NCI-H345 treated with DMSO at 0.1 percent for 48 hours (cell line): Measurements from ENCODE around the gene IQSEC1.
A peak's percentile ranks its signal among the peaks of the same experiment; 100 is the strongest.

Experiments
- DNase-seq: peaks from one replicate; lab custom pipeline; 2025; ENCODE audit not compliant: unreplicated experiment; lab: John Stamatoyannopoulos, UW

The IQSEC1 gene

DNA sequence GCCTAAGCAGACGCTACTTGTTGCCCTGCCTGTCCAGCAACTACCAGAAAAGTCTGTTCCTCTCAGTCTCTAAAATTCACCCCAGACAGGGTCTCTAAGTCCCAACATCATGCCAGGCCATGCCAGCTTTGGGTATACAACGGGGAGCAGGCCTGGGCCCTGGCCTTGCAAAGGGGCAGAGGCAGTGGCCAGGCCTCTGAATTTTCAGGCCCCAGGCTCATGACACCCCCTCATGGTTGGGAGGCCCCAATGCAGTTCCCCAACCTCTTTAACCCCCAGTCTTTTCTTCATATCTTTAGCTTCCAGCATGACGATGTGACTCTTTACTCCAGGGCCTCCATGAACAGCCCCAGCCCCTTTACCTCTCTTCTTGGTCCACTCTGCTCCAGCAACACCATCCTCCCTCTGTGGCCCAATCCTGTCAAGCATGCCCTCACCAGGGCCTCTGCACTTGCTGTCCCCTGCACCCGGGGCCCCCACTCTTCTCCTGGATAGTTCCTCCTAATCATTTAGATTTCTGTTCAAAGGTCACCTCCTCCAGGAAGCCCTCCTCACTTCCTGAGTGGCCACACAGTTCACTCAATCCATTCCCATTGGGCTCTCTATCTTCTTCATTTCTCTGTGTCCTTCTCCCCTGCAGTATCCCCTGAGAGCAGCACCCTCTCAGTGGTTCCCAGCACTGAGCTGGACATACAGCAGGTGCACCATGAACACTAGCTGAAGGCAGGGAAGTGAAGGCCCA, 4.8 kb downstream of the IQSEC1 start:
- no peak for DNase-seq

DNA sequence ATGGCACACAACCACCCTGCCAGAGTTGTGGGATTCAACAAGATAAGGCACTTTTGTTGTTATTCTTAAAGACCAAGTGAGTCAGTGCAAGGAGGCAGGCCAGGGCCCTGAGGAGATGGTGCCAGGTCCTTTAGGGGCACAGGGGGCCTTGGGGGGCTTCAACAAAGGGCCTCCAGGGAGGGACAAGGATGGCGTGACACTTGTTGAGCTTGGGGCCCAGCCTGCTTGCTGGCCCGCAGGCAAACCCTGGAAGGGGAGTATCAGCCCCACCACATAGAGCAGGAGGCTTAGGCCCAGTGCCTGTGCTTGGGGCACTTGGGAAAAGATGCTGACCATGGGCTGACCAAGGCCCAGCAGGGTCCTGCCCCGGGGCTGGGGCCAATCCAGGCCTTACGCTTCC, 5.5 kb downstream of the IQSEC1 start:
- no peak for DNase-seq

DNA sequence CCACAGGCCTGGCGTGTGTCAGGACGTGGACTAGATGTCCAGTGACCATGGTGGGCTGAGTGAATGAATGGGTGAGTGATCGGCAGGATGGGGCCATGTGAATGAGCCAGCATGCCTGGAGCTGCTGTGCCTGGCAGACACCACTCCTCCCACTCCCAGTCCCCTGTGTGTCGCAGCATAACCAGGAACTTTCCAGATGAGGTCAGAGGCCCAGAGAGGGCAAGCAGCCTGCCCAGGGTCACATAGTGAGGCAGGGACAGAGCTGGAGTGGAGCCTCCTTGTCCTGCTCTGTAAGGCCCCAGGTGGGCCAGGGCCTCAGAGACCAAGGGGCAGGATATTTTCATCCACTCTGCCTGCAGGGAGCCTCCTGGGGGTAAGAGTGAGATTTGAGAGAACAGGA, 6.4 kb downstream of the IQSEC1 start:
- DNase-seq: no peak

DNA sequence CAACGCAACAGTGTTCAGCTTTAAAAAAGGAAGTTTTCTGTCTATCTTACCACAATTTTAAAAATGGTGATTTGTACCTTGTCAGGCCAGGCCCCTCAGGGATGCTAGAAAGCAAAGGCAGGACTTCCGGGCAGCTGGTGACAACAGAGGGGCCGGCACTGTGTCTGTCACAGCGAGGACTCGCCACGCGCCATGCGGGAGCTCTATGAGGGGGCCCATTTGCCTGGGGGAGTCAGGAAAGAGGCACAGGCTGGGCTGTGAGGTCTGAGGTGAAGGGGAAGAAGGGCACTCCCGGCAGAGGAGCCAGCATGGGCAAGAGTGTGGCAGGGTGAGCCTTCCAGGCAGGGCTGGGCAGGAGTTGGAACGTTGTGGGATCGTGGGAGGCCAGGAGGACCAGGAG, 7.0 kb downstream of the IQSEC1 start:
- no peak for DNase-seq

DNA sequence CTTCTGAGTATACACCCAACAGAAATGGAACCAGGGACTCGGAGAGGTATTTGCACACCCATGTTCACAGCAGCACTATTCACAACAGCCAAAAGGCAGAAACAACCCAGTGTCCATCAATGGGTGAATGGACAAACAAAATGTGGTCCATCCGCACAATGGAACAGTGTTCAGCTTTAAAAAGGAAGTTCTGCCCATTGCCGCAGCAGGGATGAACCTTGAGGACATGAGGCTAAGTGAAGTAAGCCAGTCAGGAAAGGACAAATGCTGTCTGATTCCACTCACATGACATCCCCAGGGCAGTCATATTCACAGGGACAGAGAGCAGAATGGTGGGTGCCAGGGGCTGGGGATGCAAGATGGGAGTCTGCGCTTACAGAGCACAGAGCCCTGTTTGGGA, 7.5 kb downstream of the IQSEC1 start:
- no peak for DNase-seq

DNA sequence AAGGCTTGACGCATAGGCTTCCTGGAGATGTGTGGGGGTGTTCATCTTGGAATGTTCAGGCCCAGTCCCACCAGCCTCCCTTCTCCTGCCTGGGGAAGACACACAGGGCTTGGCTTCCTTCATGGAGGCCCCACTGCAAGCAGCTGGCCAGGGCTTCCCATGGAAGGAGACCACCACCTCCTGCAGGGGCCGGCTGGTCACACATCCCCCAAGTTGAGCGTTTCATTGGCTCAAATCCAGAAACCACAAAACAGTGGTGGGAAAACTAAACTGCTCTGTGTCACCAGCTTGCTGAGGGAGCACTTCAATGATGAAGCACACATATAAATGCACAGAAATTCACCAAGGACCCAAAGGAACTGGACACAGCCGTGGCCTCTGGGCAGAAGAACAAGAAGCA, 8.3 kb downstream of the IQSEC1 start:
- DNase-seq: no peak

DNA sequence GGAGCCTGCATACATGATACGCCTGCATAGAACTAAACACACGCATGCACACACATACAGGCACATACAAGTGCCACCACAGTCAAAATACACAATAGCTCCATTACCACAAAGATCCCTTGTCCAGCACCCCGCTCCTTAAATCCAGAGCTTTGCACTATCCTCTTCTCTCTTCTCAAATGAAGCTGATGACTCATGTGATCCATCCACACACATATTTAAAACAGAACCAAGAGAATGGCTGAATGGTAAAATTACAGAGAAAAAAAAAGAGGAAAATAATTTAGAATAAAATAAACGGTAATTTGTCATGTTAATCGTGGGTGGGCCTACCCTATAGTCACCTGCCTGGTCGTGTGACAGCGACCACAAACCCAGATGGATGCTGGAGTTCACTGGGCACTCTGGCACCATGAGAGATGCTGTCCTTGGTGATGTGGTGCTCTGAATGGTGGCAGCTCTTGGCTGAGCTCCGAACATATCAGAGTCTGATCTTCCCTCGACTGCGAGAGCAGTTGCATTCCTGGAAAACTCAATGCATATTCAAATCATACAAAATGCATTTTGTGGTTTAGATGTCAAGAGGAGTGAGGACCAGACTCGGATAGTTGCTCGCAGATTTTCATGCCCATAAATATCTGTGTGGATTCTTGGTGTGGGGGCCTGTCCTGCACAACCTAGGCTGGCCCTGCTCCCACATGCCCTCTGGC, 8.9 kb downstream of the IQSEC1 start:
- DNase-seq: no peak

DNA sequence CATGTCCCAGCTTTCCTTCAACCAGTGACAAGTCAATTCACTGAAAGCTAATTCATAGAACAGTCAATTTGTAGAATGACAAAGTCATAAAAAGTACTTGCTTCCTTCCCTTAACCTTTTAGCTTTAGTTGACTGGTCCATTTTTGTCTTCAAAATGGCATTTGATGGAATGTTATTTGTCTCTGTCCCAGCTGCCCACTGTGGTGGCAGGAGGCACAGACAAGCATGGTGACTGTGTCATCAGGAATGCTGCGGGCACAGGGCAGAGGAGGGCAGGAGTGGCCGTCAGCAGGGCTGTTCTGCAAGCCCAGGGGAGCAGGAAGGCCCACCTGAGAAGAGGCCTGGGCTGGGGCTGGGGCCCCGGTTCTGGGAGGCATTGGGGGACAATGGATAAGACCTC, 10.0 kb downstream of the IQSEC1 start:
- DNase-seq: no peak

DNA sequence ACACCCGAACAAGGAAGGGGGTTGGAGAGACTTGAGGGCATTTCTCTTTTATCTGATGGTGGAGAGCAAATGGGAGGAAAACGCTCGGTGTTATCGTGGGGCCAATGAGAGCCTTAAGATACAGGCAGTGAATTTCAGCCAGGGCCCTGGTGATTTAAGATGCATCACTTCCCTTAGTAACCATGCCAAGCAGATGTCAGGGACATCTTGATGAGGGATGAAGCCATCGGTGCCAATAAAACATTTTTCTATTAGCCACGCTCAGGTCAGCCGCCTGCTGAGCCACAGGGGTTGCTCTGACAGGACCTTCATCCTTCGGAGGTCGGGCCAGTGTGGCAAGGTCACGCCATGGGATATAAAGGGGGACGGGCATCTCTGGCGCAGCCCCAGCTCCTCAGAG, 10.6 kb downstream of the IQSEC1 start:
- no peak for DNase-seq

DNA sequence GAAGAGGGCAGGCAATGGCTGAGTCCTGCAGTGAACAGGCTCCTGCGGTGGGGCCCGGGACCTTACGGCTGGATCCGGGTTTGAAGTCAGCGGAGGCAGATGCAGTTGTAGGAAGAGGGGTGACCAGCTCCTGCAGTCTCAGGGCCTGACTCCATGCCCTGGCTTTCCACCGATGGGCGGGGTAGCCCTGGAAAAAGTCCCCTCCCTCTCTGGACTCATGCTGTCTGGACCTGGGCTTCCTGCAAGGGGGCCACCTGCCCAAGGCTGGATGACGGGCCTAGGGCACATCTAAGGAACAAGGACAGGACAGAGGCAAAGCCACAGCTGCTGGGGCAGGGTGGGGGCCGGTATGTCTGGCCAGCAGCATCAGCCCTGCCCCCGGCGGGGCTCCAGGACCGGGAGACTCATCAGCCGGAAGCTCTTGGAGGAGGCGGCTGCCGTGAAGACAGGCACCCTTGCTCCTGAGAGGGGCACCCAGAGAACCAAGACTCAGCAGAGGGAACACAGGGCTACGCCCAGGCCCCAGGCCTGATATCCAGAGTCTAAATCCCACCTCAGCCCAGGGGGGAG, 12.8 kb downstream of the IQSEC1 start:
- DNase-seq: no peak

DNA sequence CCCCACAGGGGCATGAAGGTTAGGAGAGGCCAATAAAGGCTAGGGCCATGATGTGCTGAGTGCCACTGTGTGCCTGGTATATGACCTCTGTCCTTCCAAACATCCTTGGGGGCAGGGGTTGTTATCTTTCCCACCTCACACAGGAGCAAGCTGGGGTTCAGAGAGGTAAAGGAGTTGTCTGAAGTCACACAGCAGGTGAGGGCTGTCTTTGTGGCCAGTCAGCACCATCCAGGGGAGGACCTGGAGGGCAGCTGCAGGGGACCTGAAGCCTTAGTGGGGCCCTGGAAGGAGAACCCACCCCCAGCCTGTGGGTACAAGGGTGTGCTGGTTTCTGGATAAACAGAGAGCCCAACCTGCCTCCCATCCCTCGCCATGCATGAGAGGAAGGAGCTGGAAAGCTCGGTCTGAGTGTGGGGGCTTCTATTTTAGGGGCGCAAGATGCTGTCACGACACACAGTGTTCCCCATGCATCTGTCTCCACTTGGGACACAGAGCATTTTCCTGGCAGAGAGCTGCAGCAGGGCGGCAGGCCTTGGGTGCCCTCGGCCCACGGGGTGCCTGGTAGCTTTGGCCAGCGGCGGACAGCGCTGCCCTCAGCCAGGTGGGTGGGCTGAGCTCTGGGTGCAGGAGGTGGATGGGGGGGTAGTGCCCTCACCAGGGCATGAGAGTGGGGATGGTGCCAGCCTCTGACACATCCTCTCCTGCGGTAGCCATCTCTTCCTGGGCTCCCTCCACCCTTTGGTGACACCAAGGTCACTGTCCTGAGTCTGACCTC, 14.7 kb downstream of the IQSEC1 start:
- no peak for DNase-seq

DNA sequence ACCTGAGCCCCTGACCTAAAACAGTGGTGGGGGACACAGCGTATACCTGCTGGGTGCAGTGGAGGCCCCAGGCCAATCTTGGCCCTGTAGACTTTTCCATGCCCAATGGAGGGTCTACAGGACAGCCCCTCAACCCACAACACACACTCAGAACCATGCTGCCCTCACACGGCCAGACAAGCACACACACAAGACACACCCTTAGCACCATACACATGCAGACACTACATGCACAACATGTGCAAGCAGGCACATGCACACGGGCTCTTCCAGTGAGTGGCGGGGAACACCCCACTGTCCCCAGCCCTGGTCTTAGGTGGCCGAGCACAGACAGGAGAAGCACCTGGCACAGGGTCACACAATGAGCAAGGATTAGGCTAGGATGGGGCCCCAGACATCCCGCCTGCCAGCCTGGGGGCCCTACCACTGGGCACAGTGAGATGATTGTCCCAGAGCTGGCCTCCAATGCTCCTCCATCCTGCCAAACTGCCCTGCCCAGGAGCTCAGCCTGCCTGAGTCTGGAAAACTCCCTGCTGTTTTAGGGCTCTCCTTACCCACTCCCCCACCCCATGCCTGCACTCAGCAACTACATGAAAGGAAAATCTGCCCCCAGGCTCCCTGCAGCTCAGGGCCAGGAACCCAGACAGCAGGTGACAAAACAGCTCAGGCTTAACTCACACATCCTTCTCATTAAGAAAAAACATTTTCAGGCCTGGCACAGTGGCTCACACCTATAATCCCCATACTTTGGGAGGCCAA, 15.8 kb downstream of the IQSEC1 start:
- DNase-seq: peak; percentile 27

DNA sequence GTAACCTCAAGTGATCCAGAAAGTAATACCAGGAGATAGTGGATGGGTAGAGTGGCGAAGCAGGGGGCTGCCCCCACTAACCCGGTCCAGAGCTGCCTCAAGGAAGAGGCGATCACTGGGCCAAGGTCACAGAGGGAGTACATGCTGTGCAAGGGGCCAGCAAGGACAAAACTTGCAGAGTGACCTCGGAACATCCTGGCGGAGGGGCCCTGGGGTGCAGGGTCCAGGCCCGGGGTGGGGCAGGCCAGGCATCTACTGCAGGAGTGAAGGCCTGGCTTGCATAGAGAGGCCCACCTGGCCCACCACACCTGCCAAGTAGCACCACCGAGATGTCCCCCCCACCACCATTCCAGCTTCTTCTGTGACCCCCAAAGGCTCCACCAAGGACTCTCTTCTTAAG, 17.6 kb downstream of the IQSEC1 start:
- no peak for DNase-seq

DNA sequence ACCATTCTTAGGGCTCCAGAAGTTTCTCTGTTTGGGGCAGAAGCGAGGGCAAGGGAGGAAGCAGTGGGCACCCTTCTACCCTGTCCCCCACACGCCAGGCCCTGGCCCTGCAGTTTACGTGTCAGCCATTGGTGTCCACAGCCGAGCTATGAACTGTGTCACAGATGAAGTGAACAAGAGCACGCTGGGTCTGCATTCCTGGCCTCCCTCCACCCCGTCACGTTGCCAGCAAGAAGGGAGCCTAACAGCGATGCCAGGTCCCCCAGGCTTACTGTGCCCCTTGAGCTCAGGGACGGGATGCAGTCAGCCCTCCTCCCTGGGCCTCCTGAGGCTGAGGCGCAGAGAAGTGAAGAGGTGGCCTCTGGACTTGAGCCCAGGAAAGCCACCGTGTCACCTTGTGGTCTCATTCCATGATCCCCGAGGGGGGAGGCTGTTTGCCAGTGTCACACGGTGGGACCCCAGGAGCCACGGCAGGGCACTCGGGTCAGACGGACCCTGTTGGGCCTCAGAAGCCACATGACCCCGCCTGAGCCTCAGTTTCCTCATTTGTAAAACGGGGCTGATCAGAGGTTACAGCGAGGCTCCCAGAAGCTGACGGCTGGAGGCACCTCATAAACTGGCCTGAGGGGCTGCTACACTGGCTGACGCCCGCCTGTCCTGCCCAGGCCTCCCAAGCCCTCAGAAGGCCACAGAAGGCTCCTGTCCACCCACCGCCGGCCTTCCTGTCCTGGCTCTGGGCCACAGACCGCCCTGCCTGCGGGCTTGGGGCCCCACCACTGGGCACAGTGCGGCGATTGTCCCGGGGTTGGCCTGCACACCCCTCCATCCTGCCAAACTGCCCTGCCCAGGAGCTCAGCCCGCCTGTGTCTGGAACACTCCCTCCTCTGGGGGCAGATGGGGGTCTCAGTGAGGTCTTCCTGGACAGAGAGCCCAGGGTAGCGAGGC, 18.6 kb downstream of the IQSEC1 start:
- DNase-seq: no peak

DNA sequence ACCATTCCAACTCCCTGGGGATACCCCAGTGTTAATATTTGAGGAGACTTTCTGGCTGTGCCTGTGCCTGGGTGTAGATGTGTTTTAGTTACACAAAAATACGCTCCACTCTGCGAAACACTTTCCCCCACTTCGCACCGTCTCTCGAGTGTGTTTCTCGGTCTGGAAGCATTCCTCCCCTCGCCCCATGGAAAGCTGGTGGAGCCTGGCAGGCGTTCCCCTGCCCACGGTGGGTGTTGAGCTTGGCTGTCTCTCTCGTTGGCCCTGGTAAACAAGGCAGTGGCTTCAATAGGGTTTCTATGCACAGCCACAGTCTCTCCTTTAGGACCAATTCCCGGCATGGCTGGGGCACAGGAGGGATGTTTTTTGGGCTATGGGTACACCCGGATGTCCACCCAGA, 19.3 kb downstream of the IQSEC1 start:
- no peak for DNase-seq

DNA sequence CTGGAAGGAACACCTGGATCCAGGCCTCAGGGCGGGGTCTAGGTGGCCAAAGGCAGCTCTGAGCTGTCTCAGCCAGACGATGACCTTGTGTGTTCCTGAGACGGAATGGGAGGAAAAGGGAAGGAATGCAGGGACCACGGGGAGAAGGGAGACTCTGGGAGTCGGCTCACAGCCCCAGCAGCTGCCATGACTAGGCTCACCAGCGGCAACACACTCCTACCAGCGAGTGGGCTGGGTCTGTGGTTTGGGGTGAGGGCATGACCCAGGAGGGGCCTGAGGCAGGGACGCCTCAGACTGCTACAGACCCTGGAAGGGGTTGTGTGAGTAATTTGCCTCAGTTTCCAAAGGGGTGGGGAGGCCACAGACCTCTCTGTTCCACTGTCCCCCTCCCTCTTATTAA, 19.8 kb downstream of the IQSEC1 start:
- no peak for DNase-seq

DNA sequence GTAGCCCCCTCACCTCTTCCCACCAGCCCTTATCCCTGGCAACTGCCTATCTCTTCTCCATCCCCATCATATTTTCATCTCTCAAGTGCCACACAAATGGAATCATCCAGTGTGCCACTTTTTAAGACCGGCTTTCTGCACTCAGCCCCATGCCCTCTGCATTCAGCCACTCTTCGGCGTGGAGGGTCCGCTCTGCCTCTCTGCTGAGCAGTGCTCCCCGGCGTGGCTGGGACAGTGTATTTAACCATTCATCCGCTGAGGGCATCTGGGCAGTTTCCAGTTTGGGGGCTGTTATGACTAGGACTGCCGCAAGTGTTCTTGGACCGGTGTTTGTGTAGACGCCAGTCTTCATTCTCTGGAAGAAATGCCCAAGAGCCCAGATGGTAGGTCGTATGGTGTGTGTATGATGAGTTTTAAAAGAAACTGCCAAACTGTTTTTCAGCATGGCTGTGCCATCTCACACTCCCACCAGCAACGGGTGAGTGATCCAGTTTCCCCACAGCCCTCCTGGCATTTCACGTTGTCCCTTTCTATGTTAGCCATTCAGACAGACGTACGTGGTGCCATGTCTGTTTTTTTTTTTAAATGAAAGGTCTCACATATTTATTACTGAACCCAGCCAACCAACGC, 20.9 kb downstream of the IQSEC1 start:
- DNase-seq: no peak

DNA sequence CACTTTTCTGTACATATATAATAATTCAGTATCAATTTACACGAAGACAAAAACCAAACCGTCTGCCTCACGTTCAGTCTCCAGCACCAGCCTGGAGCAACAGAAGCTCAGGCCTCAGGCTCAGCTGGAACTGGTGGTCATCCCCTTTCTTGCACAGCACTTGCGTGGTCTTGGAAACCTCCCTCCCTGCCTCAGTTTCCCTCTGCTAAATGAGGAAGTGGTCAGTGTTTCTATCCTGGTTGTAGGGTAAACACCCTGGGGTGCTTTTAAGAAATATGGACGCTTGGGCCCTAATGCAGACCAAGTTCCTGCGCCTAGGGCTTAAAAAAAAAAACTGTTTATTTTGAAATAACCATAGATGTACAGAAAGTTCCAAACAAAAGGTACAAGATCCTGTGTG, 21.6 kb downstream of the IQSEC1 start:
- DNase-seq: no peak

DNA sequence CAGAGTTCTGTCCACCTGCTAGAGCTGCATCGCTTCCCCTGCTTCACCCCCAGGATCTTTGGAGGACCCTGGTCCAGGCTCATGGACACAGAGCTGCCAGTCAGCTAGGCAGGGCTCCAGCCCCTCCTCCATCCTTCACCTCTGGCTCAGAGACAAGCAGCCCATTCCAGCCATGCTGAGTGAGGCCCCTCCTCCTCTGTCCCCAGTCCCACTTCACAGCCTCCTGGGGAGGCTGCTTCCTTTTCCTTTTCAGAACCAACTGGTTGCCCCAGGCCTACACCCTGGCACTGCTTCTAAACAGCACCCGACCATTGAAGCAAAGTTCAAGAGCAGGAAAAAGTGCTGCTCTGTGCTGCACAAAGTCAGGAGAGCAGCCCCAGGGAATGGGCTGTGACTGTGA, 22.2 kb downstream of the IQSEC1 start:
- DNase-seq: peak; percentile 39
